H1 (cell line): ENCODE results near the gene PDIA5. TPM values are rescaled to one million over a fixed set of nuclear protein-coding genes. Genes with fewer than 3 reads are reported as not detected.

Source experiments
- CTCF ChIA-PET: fragments of 300-600 bp; sonication (Branson Sonifier 250); formaldehyde crosslinking; loops from one replicate; lab custom pipeline; 2021; ENCODE audit not compliant: partially characterized antibody; lab: Charles Lee
- POLR2A ChIA-PET: fragments of 300-600 bp; sonication (Branson Sonifier 250); formaldehyde crosslinking; loops from one replicate; lab custom pipeline; 2021; ENCODE audit warnings: inconsistent platforms; ENCODE audit not compliant: partially characterized antibody; lab: Charles Lee
- DNase-seq, 2 experiments: peaks; one replicate each; pipeline versions ENCODE4 v3.0.0 to v3.0.0-alpha.2; 2010 to 2022; ENCODE audit warnings: low spot score in 2 of 2, low read depth in 1 of 2, mixed read lengths in 1 of 2
- FAIRE-seq: peaks from 2 replicates; lab custom pipeline; 2011; peaks lifted over from hg19 to GRCh38; lab: Jason Lieb, UNC
- H2AFZ ChIP-seq: 2 replicates; pipeline ENCODE4 v1.8.1; 2012; ENCODE audit warnings: low read length, inconsistent platforms
- H2AK5ac ChIP-seq: 2 replicates; pipeline ENCODE4 v1.6.1; 2013; ENCODE audit warnings: low read depth, low read length
- H2BK120ac ChIP-seq: replicated peaks from 2 replicates; pipeline ENCODE3; 2013; ENCODE audit warnings: low read depth, low read length, inconsistent platforms
- H2BK12ac ChIP-seq: 2 replicates; pipeline ENCODE4 v1.6.1; 2013; ENCODE audit warnings: low read depth, low read length
- H2BK15ac ChIP-seq: 2 replicates; pipeline ENCODE4 v1.6.1; 2013; ENCODE audit warnings: low read length
- H2BK20ac ChIP-seq: 2 replicates; pipeline ENCODE4 v1.6.1; 2013; ENCODE audit warnings: low read length
- H2BK5ac ChIP-seq: 2 replicates; pipeline ENCODE4 v1.6.1; 2013; ENCODE audit warnings: low read depth, low read length
- H3K14ac ChIP-seq: 2 replicates; pipeline ENCODE4 v1.6.1; 2013; ENCODE audit warnings: inconsistent platforms; ENCODE audit not compliant: insufficient read length
- H3K18ac ChIP-seq: 2 replicates; pipeline ENCODE4 v1.6.1; 2013; ENCODE audit warnings: low read length; ENCODE audit errors: extremely low read depth
- H3K23ac ChIP-seq: 2 replicates; pipeline ENCODE4 v1.6.1; 2013; ENCODE audit warnings: inconsistent platforms; ENCODE audit not compliant: insufficient read length
- H3K23me2 ChIP-seq: 2 replicates; pipeline ENCODE4 v1.6.1; 2013; ENCODE audit warnings: low read depth, low read length
- H3K27ac ChIP-seq: 2 replicates; pipeline ENCODE4 v1.6.1; 2011; ENCODE audit warnings: low read depth, low read length, inconsistent platforms
- H3K27me3 ChIP-seq, 4 experiments: replicated peaks in 1 of 4; 1 replicate in 1 of 4; 2 replicates in 3 of 4; pipeline versions ENCODE4 v1.6.1 to v1.8.1; 2011 to 2013; ENCODE audit warnings: low read length in 3 of 4, mild to moderate bottlenecking in 3 of 4, inconsistent platforms in 2 of 4, mixed read lengths in 2 of 4, moderate library complexity in 1 of 4; ENCODE audit not compliant: control insufficient read depth in 3 of 4, insufficient read depth in 3 of 4; ENCODE audit errors: extremely low read depth in 1 of 4
- H3K36me3 ChIP-seq, 4 experiments: 2 replicates each; pipeline versions ENCODE4 v1.6.1 to v1.8.1; 2011 to 2013; ENCODE audit warnings: mild to moderate bottlenecking in 4 of 4, low read length in 3 of 4, moderate library complexity in 2 of 4, control low read depth in 1 of 4, inconsistent platforms in 1 of 4; ENCODE audit not compliant: insufficient read depth in 4 of 4, control insufficient read depth in 2 of 4
- H3K4ac ChIP-seq: replicated peaks from 2 replicates; pipeline ENCODE3; 2013; ENCODE audit warnings: low read length, low read depth, mixed read lengths, inconsistent platforms; ENCODE audit not compliant: insufficient read length
- H3K4me1 ChIP-seq, 4 experiments: replicated peaks in 1 of 4; 1 replicate in 1 of 4; 2 replicates in 3 of 4; pipeline versions ENCODE4 v1.6.1 to v1.8.1; 2011 to 2013; ENCODE audit warnings: low read length in 3 of 4, inconsistent platforms in 2 of 4, mixed read lengths in 1 of 4; ENCODE audit not compliant: insufficient read depth in 4 of 4, control insufficient read depth in 3 of 4
- H3K4me2 ChIP-seq, 2 experiments: 2 replicates each; pipeline versions ENCODE4 v1.6.1 to v1.8.1; 2011 to 2013; ENCODE audit warnings: low read depth in 2 of 2, low read length in 2 of 2, control low read depth in 1 of 2, inconsistent platforms in 1 of 2, mild to moderate bottlenecking in 1 of 2; ENCODE audit not compliant: insufficient read depth in 1 of 2
- H3K4me3 ChIP-seq, 4 experiments: fragments of 200-600, 300-600 bp in 1 of 4; sonication (generic), shearing (Covaris generic), sonication (Bioruptor Twin) in 1 of 4; 2 replicates each; pipeline versions ENCODE4 v1.5.1 to v1.8.1; 2011 to 2016; ENCODE audit warnings: low read length in 4 of 4, low read depth in 3 of 4, control low read depth in 2 of 4, inconsistent platforms in 2 of 4, mild to moderate bottlenecking in 2 of 4, mixed read lengths in 1 of 4, moderate library complexity in 1 of 4; ENCODE audit not compliant: insufficient read depth in 2 of 4; ENCODE audit errors: extremely low read depth in 1 of 4
- H3K56ac ChIP-seq: replicated peaks from 2 replicates; pipeline ENCODE3; 2013; ENCODE audit warnings: low read depth, mild to moderate bottlenecking, mixed read lengths, low read length, inconsistent platforms; ENCODE audit not compliant: insufficient read length
- H3K79me1 ChIP-seq: 2 replicates; pipeline ENCODE4 v1.6.1; 2013; ENCODE audit warnings: low read depth, low read length, control low read depth
- H3K79me2 ChIP-seq, 2 experiments: 2 replicates each; pipeline versions ENCODE4 v1.6.1 to v1.8.1; 2012 to 2013; ENCODE audit warnings: low read length in 2 of 2, mild to moderate bottlenecking in 2 of 2, inconsistent platforms in 1 of 2; ENCODE audit not compliant: insufficient read depth in 2 of 2, control insufficient read depth in 1 of 2
- H3K9ac ChIP-seq, 4 experiments: replicated peaks in 1 of 4; 1 replicate in 1 of 4; 2 replicates in 3 of 4; pipeline versions ENCODE4 v1.6.1 to v1.8.1; 2011 to 2013; ENCODE audit warnings: low read depth in 3 of 4, low read length in 3 of 4, control low read depth in 2 of 4, mild to moderate bottlenecking in 2 of 4, moderate library complexity in 2 of 4, inconsistent platforms in 1 of 4; ENCODE audit errors: extremely low read depth in 1 of 4
- H3K9me3 ChIP-seq, 2 experiments: 2 replicates each; pipeline versions ENCODE4 v1.6.1 to v1.8.1; 2012 to 2013; ENCODE audit warnings: mild to moderate bottlenecking in 2 of 2, moderate library complexity in 2 of 2, control low read depth in 1 of 2, inconsistent platforms in 1 of 2, low read depth in 1 of 2, low read length in 1 of 2, mixed read lengths in 1 of 2; ENCODE audit not compliant: insufficient read depth in 2 of 2
- H4K20me1 ChIP-seq, 2 experiments: replicated peaks in 1 of 2; 2 replicates each; pipeline versions ENCODE3 to v1.8.1; 2011 to 2013; ENCODE audit warnings: inconsistent platforms in 2 of 2, low read length in 2 of 2, mild to moderate bottlenecking in 1 of 2; ENCODE audit not compliant: insufficient read depth in 2 of 2, control insufficient read depth in 1 of 2
- H4K5ac ChIP-seq: 2 replicates; pipeline ENCODE4 v1.6.1; 2013; ENCODE audit warnings: low read length, low read depth, mixed read lengths, inconsistent platforms; ENCODE audit not compliant: insufficient read length
- H4K8ac ChIP-seq: 2 replicates; pipeline ENCODE4 v1.8.0; 2013; ENCODE audit warnings: mild to moderate bottlenecking, moderate library complexity, low read length, inconsistent platforms; ENCODE audit not compliant: insufficient read depth; ENCODE audit errors: extremely low read depth
- H4K91ac ChIP-seq: replicated peaks from 2 replicates; pipeline ENCODE3; 2013; ENCODE audit warnings: low read length, mixed read lengths, inconsistent platforms; ENCODE audit not compliant: insufficient read length
- CBX5 ChIP-seq: fragments of 300-800, 300-1000 bp; sonication (generic); IDR thresholded peaks from 2 replicates; pipeline ENCODE4 v1.7.1; 2016; ENCODE audit warnings: antibody characterized with exemption, low read length, low read depth
- CHD2 ChIP-seq: IDR thresholded peaks from 2 replicates; pipeline ENCODE4 v1.6.1; 2012; ENCODE audit warnings: low read length, improper control_type of control experiment
- CREB1 ChIP-seq: IDR thresholded peaks from 2 replicates; pipeline ENCODE4 v1.6.1; 2012; ENCODE audit warnings: inconsistent platforms
- EZH2 ChIP-seq: fragments of 200-600 bp; sonication (generic); IDR thresholded peaks from 2 replicates; pipeline ENCODE4 v1.7.1; 2012; ENCODE audit warnings: low read depth, mild to moderate bottlenecking, moderate library complexity, low read length, inconsistent platforms; ENCODE audit not compliant: severe bottlenecking
- JUND ChIP-seq: IDR thresholded peaks from 2 replicates; pipeline ENCODE4 v1.6.1; 2011; ENCODE audit warnings: mild to moderate bottlenecking, improper control_type of control experiment, low read length
- POU5F1 ChIP-seq: IDR thresholded peaks from 2 replicates; pipeline ENCODE4 v1.6.1; 2011; ENCODE audit warnings: low read depth, mild to moderate bottlenecking, low read length, moderate library complexity
- RAD21 ChIP-seq, 2 experiments: IDR thresholded peaks in 1 of 2; conservative IDR thresholded peaks in 1 of 2; 2 replicates each; pipeline ENCODE4 v1.6.1; 2011; ENCODE audit warnings: low read depth in 2 of 2, low read length in 2 of 2, improper control_type of control experiment in 1 of 2, inconsistent platforms in 1 of 2, mild to moderate bottlenecking in 1 of 2, moderate library complexity in 1 of 2
- RBBP5 ChIP-seq: IDR thresholded peaks from 2 replicates; pipeline ENCODE4 v1.7.1; 2012; ENCODE audit warnings: low read depth, mild to moderate bottlenecking, inconsistent platforms, low read length, moderate library complexity, borderline replicate concordance
- RNF2 ChIP-seq: fragments of 200-900, 300-1000 bp; sonication (generic); IDR thresholded peaks from 2 replicates; pipeline ENCODE4 v1.7.1; 2016; ENCODE audit warnings: borderline replicate concordance, low read depth, mild to moderate bottlenecking, antibody characterized with exemption, low read length; ENCODE audit not compliant: poor library complexity, severe bottlenecking; ENCODE audit errors: missing control alignments
- SP4 ChIP-seq: IDR thresholded peaks from 2 replicates; pipeline ENCODE4 v1.6.1; 2012; ENCODE audit warnings: low read length, inconsistent platforms
- TEAD4 ChIP-seq: IDR thresholded peaks from 2 replicates; pipeline ENCODE4 v1.6.1; 2012; ENCODE audit warnings: low read depth, low read length, inconsistent platforms, mixed read lengths
- ZNF274 ChIP-seq: IDR thresholded peaks from 2 replicates; pipeline ENCODE4 v1.7.0; 2012; ENCODE audit warnings: low read length, borderline replicate concordance; ENCODE audit errors: extremely low read depth
- WGBS, 2 experiments: shearing (Covaris generic) in 1 of 2; methylation state at CpG; one replicate each; pipeline versions ENCODE4 v1.1.6 to v1.1.7; 2013 to 2015; ENCODE audit warnings: low lambda C conversion rate in 2 of 2, mixed read lengths in 2 of 2, inconsistent platforms in 1 of 2, low coverage in 1 of 2, missing lambda C conversion rate in 1 of 2; ENCODE audit not compliant: insufficient replicate concordance in 2 of 2, insufficient coverage in 1 of 2, insufficient read length in 1 of 2; ENCODE audit errors: extremely low coverage in 1 of 2, missing lambda C conversion rate in 1 of 2; 5-methylcytosine and 5-hydroxymethylcytosine counted together
- polyA plus RNA-seq, 7 experiments: library from polyadenylated mRNA; depleted of rRNA in 3 of 7; stranded (reverse) in 5 of 7; unstranded in 2 of 7; fragments of >200 nt in 5 of 7; fragments of 200-250 nt in 2 of 7; gene quantifications; 1 replicate in 5 of 7; 2 replicates in 1 of 7; 4 replicates in 1 of 7; pipeline versions ENCODE4 v1.2.1 to v1.2.3, GENCODE V29; 2011 to 2013; ENCODE audit warnings: missing spikeins in 2 of 7, mixed read lengths in 2 of 7
- total RNA-seq: library from RNA; stranded (reverse); fragmentation: NEBNext Ultra II Directional; extraction: Animal tissue kit (Norgen Biotek cat#: 25700); gene quantifications from 2 replicates; pipeline ENCODE4 v1.2.1, GENCODE V29; 2021
- TF ChIP-seq, protein P1 (sequence below): IDR thresholded peaks from 2 replicates; pipeline ENCODE4 v1.6.1; 2011; ENCODE audit warnings: low read depth, mild to moderate bottlenecking, low read length; ENCODE audit not compliant: insufficient read depth

Gene PDIA5
- total and polyA plus RNA-seq, 2 of the 8 experiments (the other 6 are each of a cell fraction or from before 2014, with no cell fraction given), result 18.2 to 32.8 TPM

DNA sequence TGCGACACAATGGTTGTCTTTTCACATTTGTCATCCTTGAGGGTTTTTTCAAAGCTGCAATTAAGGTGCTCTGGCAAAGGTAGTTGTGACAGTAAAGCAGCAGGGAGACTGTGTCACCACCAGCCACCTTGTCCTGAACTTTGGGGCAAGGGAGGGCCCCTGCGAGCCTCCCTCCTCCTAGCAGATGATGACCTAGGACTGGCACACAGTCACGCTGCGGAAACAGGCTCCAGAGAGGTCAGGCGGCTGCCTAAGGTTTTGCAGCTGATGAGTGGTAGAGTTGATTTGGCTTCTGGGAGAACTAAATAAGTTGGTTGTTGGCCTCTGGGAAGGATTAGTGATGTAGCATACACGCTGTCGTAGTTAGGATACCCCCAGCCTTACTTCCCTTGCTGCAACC is 62.7 kb downstream of the PDIA5 start:
- Histone ChIP-seq H2BK12ac (no peak overlapping the region), H2BK5ac (no peak overlapping the region), H3K27ac (no peak overlapping the region), H3K36me3 (peaks cover 0 to 6% (median 5%) of the 10 kb centered on the region in 4 experiments; a peak in 5 of 8 replicates), H4K8ac (no peak overlapping the region), H3K4me1 (0 out of 7 replicates have a peak, but pooled peaks cover 0 to 3% (median 0%) of the 10 kb centered on the region in 4 experiments), H4K5ac (no peak overlapping the region), H2BK120ac (no peak overlapping the region), H3K18ac (no peak overlapping the region), H3K14ac (no peak overlapping the region), H2AFZ (no peak overlapping the region), H3K9me3 (no peaks in the 10 kb centered on the region), H3K23ac (no peak overlapping the region), H3K79me1 (peaks cover 2% of the 10 kb centered on the region; the same call in 1 of the 2 replicates), H2BK20ac (no peak overlapping the region), H3K23me2 (no peaks in the 10 kb centered on the region), H3K4ac (no peak overlapping the region), H3K4me3 (no peak overlapping the region), H3K27me3 (no peaks in the 10 kb centered on the region), H2AK5ac (no peak overlapping the region), H3K9ac (no peak overlapping the region), H3K4me2 (no peak overlapping the region), H3K56ac (no peak overlapping the region), H3K79me2 (0 out of 4 replicates have a peak, but pooled peaks cover 0 to 2% of the 10 kb centered on the region in 2 experiments), H2BK15ac (no peak overlapping the region), H4K91ac (no peak overlapping the region), H4K20me1 (peaks cover 0 to 3% of the 10 kb centered on the region in 2 experiments)
- POLR2A ChIA-PET, result no interaction called here
- CTCF ChIA-PET, result interaction anchor here (0.8 to 4.7 kb wide), 5 partner anchors 10 to 186 kb away, joined by 3 to 27 read pairs (median 3); partner anchors contain the start of gene SEMA5B
- no peak for DNase-seq
- FAIRE-seq, result no peak
- 97% methylated on average over 6 of the region's 7 CpGs; no CpG with 5 or more reads in 1 of the 2 experiments for WGBS, 2 experiments
- TF ChIP-seq CHD2, result no peak
- no peak for TF ChIP-seq RNF2
- TF ChIP-seq RAD21 (IDR thresholded peaks at IDR 0.05 in 1 of 2, conservative IDR thresholded peaks at IDR 0.05 in 1 of 2; ENCODE audit: low read depth in 2 of 2, low read length in 2 of 2), result no peak
- no peak for TF ChIP-seq CBX5
- TF ChIP-seq JUND, result no peak
- no peak for TF ChIP-seq POU5F1
- no peak for TF ChIP-seq CREB1
- TF ChIP-seq EZH2, result no peak
- no peak for TF ChIP-seq SP4
- TF ChIP-seq, protein P1, sequence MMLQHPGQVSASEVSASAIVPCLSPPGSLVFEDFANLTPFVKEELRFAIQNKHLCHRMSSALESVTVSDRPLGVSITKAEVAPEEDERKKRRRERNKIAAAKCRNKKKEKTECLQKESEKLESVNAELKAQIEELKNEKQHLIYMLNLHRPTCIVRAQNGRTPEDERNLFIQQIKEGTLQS, result no peak
- no peak for TF ChIP-seq ZNF274
- TF ChIP-seq RBBP5, result no peak
- TF ChIP-seq TEAD4, result no peak
